ENCODE data around the gene COX7A2L.
"Not testable (repeated sequence)": the region's sequence is repeated elsewhere in the genome, so short reads cannot be mapped to it uniquely, and the experiment has no call there.

Gene COX7A2L

DNA sequence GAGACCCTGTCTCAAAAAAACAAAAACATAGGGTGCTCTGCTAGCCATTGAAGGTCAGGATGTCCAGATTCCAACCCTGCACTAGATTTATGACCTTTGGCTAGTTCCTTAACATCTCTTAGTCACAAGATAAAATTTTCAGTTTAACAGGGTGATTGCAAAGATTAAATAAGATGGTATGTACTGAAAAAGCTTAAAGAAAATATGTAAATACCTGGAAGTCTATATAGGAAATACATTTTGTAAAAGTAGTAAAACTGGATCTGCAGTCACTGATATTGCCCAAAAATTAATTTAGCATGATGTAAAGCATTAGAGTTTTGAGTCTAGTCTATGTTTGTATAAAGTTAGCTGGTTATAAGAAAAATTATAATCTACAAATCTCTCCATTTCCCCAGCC, 5.4 kb upstream of the COX7A2L start:
- no peak for DNase-seq

DNA sequence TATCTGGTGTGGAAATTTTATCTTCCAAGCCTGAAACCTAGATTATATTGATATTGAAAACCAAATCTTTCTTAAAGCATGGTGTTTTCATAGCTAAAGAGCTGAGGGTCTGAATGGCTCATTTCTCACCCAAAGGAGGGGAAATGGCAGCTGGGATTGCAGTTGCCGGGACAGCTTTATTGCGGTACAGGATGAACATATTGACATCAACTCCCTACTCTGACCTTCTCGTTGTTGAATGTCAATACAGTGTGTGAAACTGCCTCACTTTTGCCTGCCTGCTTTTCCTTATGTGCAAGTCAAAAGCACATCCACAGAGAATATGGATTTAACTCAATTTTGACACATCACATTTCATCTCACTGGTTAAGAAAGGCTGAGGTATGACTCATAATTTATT, 3.6 kb upstream of the COX7A2L start:
- DNase-seq = no peak

GRCh38 chr2:42363413-42363812, 2.4 kb upstream of the COX7A2L start:
- no peak for DNase-seq

- no peak for DNase-seq
Observed at GRCh38 chr2:42361728-42362283, 789 bp upstream of the COX7A2L start.

- peak; percentile 8 for DNase-seq
Observed at GRCh38 chr2:42360493-42360889, 526 bp downstream of the COX7A2L start.

DNA sequence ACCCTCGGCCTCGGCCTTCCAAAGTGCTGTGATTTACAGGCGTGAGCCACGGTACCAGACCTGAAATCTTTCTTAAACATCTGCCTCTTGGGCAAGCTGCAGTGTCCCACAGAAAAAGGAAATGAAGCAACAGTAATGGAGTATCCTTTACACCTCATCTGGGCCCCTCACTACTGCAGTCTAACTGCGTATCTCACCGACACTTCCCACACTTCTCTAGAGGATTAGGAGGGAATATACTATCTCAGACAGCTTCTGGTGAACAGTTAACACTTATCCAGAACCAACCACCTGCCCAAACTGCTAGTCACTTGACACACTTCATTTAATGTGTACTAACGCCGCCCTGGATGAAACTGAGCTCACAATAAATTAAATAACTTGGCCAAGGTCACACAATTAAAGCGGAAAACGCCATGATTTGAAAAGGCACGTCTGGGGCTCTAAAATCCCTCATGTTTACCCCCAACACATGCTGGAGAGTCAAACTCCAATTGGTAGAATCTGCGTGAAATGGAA, 993 bp downstream of the COX7A2L start:
- DNase-seq = peak; percentile 37

DNA sequence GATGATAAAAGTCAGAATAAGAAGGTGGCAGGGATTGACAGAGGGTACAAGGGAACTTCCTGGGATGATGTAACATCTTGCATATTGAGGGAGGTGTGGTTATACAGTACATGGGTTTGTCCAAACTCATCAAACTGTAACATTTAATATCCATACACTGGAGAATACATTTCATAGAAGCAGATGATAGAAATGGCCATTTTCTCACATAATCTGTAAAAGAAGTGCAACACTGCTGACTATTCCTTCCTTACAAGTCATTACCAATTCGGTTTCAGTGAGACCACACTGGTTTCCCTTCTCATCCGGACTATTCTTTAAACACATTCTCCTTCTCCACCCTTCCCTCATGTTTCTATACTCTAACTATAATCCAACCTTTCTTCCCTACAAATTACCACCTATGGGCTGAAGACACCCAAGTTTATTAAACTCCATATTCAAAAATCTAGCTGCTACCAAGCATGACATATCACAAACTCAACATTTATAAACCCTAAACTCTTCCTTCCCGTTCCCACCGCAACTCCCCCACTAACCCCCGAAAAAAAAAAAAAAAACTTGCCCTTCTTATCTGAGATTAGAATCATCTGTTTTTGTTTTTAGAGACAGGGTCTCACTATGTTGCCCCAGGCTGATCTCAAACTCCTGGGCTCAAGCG, 1.6 kb downstream of the COX7A2L start:
- DNase-seq = peak; percentile 16

GRCh38 chr2:42353792-42354429, 7.1 kb downstream of the COX7A2L start:
- DNase-seq = no peak

GRCh38 chr2:42351864-42352263, 9.2 kb downstream of the COX7A2L start:
- no peak for DNase-seq

GRCh38 chr2:42350434-42351063, 10.5 kb downstream of the COX7A2L start:
- no peak for DNase-seq

DNA sequence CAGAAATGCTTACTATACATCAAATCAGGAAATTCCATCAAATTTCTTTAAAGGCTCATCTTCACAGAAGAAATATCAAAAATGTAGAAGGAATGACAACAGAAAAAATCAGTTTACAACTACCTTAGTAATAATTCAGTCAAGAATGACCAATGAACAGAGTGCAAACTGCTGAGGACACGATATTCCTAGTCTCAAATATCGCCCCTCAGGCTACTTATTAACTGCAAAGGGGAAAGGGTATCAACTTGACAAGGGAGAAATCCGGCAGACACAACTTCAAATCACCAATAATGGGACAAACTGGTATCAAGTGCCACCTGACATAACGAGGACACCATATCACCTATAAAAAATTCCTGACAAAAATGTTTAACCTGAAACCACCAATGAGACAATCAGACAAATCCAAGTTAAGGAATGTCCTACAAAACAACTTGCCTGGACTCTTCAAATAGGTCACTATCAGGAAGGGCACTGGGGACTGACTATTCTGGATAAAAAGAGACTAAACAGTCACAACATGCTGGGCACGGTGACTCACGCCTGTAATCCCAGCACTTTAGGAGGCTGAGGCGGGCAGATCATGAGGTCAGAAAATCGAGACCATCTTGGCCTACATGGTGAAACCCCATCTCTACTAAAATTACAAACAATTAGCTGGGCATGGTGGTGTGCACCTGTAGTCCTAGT, 12.8 kb downstream of the COX7A2L start:
- DNase-seq = no peak

DNA sequence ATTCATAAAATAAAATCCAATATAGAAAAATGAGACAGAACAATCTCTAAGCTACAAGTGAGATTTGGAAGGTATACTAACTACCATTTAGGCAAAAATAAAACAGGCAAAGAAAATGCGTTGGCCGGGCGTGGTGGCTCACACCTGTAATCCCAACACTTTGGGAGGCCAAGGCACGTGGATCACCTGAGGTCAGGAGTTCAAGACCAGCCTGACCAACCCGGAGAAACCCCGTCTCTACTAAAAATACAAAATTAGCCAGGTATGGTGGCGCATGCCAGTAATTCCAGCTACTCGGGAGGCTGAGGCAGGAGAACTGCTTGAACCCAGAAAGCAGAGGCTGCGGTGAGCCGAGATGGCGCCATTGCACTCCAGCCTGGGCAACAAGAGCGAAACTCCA, 13.5 kb downstream of the COX7A2L start:
- not testable (repeated sequence) for DNase-seq

- not testable (repeated sequence) for DNase-seq
Observed at GRCh38 chr2:42346856-42347255, 14.2 kb downstream of the COX7A2L start.

- no peak for DNase-seq
Observed at GRCh38 chr2:42345986-42346385, 15.0 kb downstream of the COX7A2L start.

DNA sequence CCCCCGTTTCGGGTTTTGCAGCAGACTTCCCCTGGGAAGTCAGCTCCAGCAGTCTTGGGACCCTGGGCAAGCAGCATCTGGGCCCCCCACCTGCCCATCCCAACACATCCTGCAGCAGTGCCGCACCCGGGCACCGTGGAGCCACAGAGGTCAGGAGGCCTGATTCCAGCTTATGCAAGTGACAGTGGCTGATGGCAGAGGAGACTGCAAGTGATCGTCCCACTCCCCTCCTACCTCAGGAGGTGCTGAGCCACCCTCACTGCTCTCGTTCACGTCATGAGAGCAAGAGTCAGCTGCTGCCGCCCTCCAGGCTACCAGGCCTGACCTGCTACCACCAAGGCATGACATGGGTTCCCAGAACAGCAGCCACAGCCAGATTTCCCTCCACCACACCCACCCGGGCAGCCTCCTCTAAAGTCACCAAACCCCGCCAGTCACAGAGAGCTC, 18.2 kb downstream of the COX7A2L start:
- no peak for DNase-seq

DNA sequence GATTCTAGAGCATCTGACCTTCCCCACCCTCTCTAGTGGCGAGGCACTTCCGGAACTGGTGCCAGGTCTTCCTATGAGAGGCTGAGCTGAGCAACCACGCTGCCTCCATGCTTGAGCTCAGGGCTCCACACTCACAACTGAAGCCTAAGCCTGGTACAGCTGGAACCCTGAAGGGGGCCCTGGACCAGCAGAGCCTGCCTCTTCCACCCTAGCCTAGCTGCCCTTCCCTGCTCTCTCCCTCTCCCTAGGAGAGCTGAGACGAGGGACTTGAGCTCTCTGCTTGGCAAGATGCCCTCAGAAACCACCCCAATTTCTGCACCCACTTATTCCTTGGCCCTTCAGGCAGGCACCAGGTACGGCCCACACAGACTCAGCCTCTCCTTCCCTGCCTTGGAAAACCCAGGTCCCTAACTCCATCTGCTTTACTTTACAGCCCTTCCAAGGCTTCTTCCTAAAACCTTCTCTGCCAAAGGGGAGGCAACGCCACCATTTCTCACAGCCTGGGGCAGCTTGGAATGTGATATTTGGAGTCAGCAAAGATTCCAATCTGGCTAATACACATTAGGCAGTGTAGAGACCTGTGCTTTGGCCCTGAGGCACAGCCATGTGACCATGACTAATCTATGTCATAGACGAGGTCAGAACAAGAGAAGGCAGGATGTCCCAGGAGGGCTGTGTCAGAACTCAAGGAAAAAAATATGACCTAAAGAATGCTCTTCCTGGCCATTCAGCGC, 18.8 kb downstream of the COX7A2L start:
- DNase-seq = no peak

DNA sequence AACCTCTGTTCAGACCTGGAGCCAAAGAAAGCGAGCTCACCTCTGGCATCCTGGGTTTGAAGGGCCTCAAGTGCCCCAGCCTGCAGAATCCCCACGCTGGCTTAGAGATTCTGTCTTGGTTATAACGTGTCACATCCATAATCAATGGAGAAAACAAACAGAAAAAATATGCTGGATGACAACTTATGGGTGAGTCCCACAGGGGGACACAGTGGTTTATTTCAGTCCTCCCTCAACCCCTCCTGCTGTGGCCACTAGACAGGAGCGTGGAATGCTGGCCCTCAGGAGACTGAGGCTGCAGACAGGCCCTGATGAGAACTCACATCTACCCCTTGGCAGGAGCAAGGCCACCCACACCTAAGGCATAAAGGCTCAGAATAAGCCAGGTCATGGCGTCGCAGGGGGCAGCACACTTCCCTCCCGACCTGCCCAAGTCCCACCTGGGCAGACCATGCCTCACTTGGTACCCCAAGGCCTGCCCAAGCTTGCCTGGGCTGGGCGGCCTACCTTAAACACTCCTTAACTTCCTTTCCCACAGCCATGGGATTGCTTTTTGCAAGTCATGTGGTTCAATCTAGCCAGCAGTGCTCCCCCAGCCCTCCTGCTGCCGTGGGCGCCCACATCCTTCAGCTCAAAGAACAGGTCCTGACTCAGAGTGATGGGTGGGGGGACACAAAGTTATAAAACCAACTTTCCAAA, 19.9 kb downstream of the COX7A2L start:
- no peak for DNase-seq

- no peak for DNase-seq
Observed at GRCh38 chr2:42340045-42340937, 20.7 kb downstream of the COX7A2L start.

- DNase-seq = no peak
Observed at GRCh38 chr2:42339191-42339912, 21.7 kb downstream of the COX7A2L start.

Data from CD4-positive, alpha-beta T cell treated with Interleukin-17A for 1 hour (primary cell).